AG20443 (cell line): ENCODE measurements around the gene FAM174C.
"Not testable (repeated sequence)": the region's sequence is repeated elsewhere in the genome, so short reads cannot be mapped to it uniquely, and the experiment has no call there.

Experiments used
- DNase-seq: peaks from one replicate; pipeline ENCODE4 v3.0.0; 2012; ENCODE audit warnings: low spot score, mixed read lengths

FAM174C gene

GRCh38 chr19:1237027-1237659, 38.2 kb upstream of the FAM174C start:
- DNase-seq: peak; percentile 63

GRCh38 chr19:1237754-1238368, 37.5 kb upstream of the FAM174C start, which contains the start of gene CBARP:
Gene CBARP (minus strand): TSS chr19:1238005. CDS start chr19:1236100, 1,905 bp downstream.
- DNase-seq: peak; percentile 62

GRCh38 chr19:1238369-1239303, 36.7 kb upstream of the FAM174C start:
- DNase-seq: no peak

GRCh38 chr19:1239420-1239795, 35.9 kb upstream of the FAM174C start:
- DNase-seq: no peak

GRCh38 chr19:1239796-1240737, 35.3 kb upstream of the FAM174C start:
- DNase-seq: peak; percentile 100

- DNase-seq: no peak
Observed at GRCh38 chr19:1240925-1241324, 34.4 kb upstream of the FAM174C start.

GRCh38 chr19:1241417-1242095, 33.8 kb upstream of the FAM174C start, which contains the start of gene ATP5F1D:
Gene ATP5F1D (plus strand): TSS chr19:1241751. CDS start chr19:1241851, 100 bp downstream.
- peak; percentile 97 for DNase-seq

GRCh38 chr19:1243768-1244692, 31.3 kb upstream of the FAM174C start:
- DNase-seq: peak; percentile 84

GRCh38 chr19:1244693-1245451, 30.5 kb upstream of the FAM174C start:
- peak; percentile 40 for DNase-seq

- no peak for DNase-seq
Observed at GRCh38 chr19:1245494-1246264, 29.7 kb upstream of the FAM174C start.

GRCh38 chr19:1246265-1247087, 28.9 kb upstream of the FAM174C start:
- not testable (repeated sequence) for DNase-seq

GRCh38 chr19:1247748-1248138, 27.6 kb upstream of the FAM174C start:
- DNase-seq: no peak

GRCh38 chr19:1248139-1248785, 27.1 kb upstream of the FAM174C start, which contains the start of gene MIDN:
Gene MIDN (plus strand): TSS chr19:1248583. CDS start chr19:1250297, 1,714 bp downstream.
- peak; percentile 88 for DNase-seq

- peak; percentile 79 for DNase-seq
Observed at GRCh38 chr19:1248786-1249297, 26.5 kb upstream of the FAM174C start.

GRCh38 chr19:1249298-1249989, 25.9 kb upstream of the FAM174C start:
- DNase-seq: peak; percentile 90

GRCh38 chr19:1249990-1250436, 25.3 kb upstream of the FAM174C start:
- no peak for DNase-seq
